Measurements from ENCODE around the gene KRTAP10-8. TPM values are rescaled to one million over a fixed set of nuclear protein-coding genes. Genes with fewer than 3 reads are reported as not detected.

The KRTAP10-8 gene
- polyA plus RNA-seq, 1 donor from 2014 or later = not detected

- Histone ChIP-seq H4K20me1 (ENCODE audit: insufficient read depth) (no peaks in the 10 kb centered on the region), H3K79me2 (replicated peaks; ENCODE audit: insufficient read depth, low read length) (no peaks in the 10 kb centered on the region), H3K4me2 (ENCODE audit: low read length) (no peak overlapping the region), H2AFZ (ENCODE audit: low read depth, low read length) (no peak overlapping the region), H3K4me3 (ENCODE audit: low read length) (no peak overlapping the region), H3K9me2 (ENCODE audit: insufficient read depth, low read length) (no peaks in the 10 kb centered on the region), H3K27me3 (ENCODE audit: insufficient read depth, low read depth, low read length) (no peaks in the 10 kb centered on the region), H3F3A (ENCODE audit: insufficient read depth, low read length, poor library complexity, severe bottlenecking) (no peaks in the 10 kb centered on the region), H3K9ac (ENCODE audit: low read length) (no peak overlapping the region), H3K9me3 (ENCODE audit: low read length) (no peaks in the 10 kb centered on the region), H3K27ac (ENCODE audit: low read length) (no peak overlapping the region), H3K36me3 (ENCODE audit: insufficient read depth, low read length) (no peaks in the 10 kb centered on the region)
- no peak for TF ChIP-seq POLR2AphosphoS5 (IDR thresholded peaks at IDR 0.05)
- no peak for TF ChIP-seq CTCF (IDR thresholded peaks at IDR 0.05; ENCODE audit: poor library complexity, severe bottlenecking)
- TF ChIP-seq MXI1 (conservative IDR thresholded peaks at IDR 0.05; ENCODE audit: poor library complexity, severe bottlenecking) = no peak
- no peak for TF ChIP-seq RAD21 (conservative IDR thresholded peaks at IDR 0.05)
Measured at GRCh38 chr21:44594406-44594916, 17.4 kb upstream of the KRTAP10-8 start.

DNA sequence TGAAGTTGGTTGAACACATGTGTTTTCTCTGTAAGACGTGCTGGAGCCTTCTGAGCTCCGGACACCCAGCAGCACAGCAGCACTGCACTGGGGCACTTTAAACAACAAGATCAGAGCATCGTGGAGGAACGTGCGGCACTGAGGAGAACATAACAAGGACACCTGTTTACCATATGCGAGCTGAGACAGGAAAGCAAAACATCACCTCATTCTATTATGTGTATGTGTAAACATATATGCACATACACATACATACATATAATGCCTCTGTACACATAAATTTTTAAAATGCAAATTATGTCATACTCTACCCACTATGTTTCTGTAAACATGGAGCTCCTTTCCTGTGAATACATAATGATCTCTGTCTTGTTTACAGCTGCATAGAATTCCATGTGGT is 16.4 kb upstream of the KRTAP10-8 start:
- H3F3A ChIP-seq (ENCODE audit: insufficient read depth, low read length, poor library complexity, severe bottlenecking) = no peaks in the 10 kb centered on the region
- no peak overlapping the region for H3K4me2 ChIP-seq (ENCODE audit: low read length)
- H4K20me1 ChIP-seq (ENCODE audit: insufficient read depth) = no peaks in the 10 kb centered on the region
- H3K4me3 ChIP-seq (ENCODE audit: low read length) = no peak overlapping the region
- H3K9ac ChIP-seq (ENCODE audit: low read length) = no peak overlapping the region
- no peaks in the 10 kb centered on the region for H3K79me2 ChIP-seq (replicated peaks; ENCODE audit: insufficient read depth, low read length)
- TF ChIP-seq POLR2AphosphoS5 (IDR thresholded peaks at IDR 0.05) (no peak), SMC3 (conservative IDR thresholded peaks at IDR 0.05; ENCODE audit: poor library complexity) (no peak), TAF1 (IDR thresholded peaks at IDR 0.05; ENCODE audit: low read depth) (no peak)
- H3K9me2 ChIP-seq (ENCODE audit: insufficient read depth, low read length) = no peaks in the 10 kb centered on the region
- no peaks in the 10 kb centered on the region for H3K9me3 ChIP-seq (ENCODE audit: low read length)
- H3K27ac ChIP-seq (ENCODE audit: low read length) = no peak overlapping the region
- no peak overlapping the region for H2AFZ ChIP-seq (ENCODE audit: low read depth, low read length)
- H3K36me3 ChIP-seq (ENCODE audit: insufficient read depth, low read length) = no peaks in the 10 kb centered on the region
- H3K27me3 ChIP-seq (ENCODE audit: insufficient read depth, low read depth, low read length) = no peaks in the 10 kb centered on the region

DNA sequence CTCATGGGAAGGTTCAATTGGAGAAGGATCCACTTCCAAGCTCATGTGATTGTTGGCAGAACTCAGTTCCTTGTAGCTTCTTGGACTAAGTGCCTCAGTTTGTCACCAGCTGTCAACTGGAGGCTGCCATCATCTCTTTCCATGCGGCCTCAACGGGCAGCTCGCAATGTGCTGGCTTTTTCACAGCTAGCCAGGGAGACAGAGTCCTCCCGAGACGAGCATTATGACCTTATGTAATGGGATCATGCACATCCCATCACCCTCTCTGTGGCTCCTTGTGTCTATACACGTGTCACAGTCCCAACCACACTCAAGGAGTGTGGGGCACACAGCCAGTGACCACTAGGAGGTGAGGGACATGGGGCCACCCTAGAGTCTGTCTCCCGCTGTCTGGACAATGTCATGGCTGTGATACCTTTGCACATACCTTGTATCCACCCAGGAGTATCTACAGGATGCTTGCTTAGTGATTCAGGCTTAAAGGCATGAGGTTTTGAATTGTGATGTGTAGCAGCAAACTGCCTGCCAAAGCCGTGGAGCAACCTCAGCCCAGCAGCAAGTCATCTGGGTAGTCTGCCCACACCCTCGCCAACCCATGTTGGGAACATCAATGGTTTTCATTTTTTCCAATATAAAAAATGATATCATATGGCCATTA is 15.7 kb upstream of the KRTAP10-8 start:
- Histone ChIP-seq H3K27ac (ENCODE audit: low read length) (no peak overlapping the region), H2AFZ (ENCODE audit: low read depth, low read length) (no peak overlapping the region), H3K4me2 (ENCODE audit: low read length) (no peak overlapping the region), H4K20me1 (ENCODE audit: insufficient read depth) (no peaks in the 10 kb centered on the region), H3K36me3 (ENCODE audit: insufficient read depth, low read length) (no peaks in the 10 kb centered on the region), H3K27me3 (ENCODE audit: insufficient read depth, low read depth, low read length) (no peaks in the 10 kb centered on the region), H3K9me2 (ENCODE audit: insufficient read depth, low read length) (no peaks in the 10 kb centered on the region), H3K4me3 (ENCODE audit: low read length) (no peak overlapping the region), H3K9ac (ENCODE audit: low read length) (no peak overlapping the region), H3K9me3 (ENCODE audit: low read length) (no peaks in the 10 kb centered on the region), H3F3A (ENCODE audit: insufficient read depth, low read length, poor library complexity, severe bottlenecking) (no peaks in the 10 kb centered on the region), H3K79me2 (replicated peaks; ENCODE audit: insufficient read depth, low read length) (no peaks in the 10 kb centered on the region)
- no peak for TF ChIP-seq REST (IDR thresholded peaks at IDR 0.05; ENCODE audit: borderline replicate concordance)
- no peak for TF ChIP-seq POLR2AphosphoS5 (IDR thresholded peaks at IDR 0.05)
- no peak for TF ChIP-seq EP300 (conservative IDR thresholded peaks at IDR 0.05; ENCODE audit: poor library complexity, severe bottlenecking)
- TF ChIP-seq EZH2 (IDR thresholded peaks at IDR 0.05; ENCODE audit: borderline replicate concordance, insufficient read depth, low read length, poor library complexity, severe bottlenecking) = no peak
- no peak for TF ChIP-seq MXI1 (conservative IDR thresholded peaks at IDR 0.05; ENCODE audit: poor library complexity, severe bottlenecking)
- TF ChIP-seq TAF1 (IDR thresholded peaks at IDR 0.05; ENCODE audit: low read depth) = no peak
- no peak for TF ChIP-seq CTCF (IDR thresholded peaks at IDR 0.05; ENCODE audit: poor library complexity, severe bottlenecking)
- TF ChIP-seq SMC3 (conservative IDR thresholded peaks at IDR 0.05; ENCODE audit: poor library complexity) = no peak
- no peak for TF ChIP-seq RAD21 (conservative IDR thresholded peaks at IDR 0.05)
